ENCODE data around the gene CSF2. TPM values are rescaled to one million over a fixed set of nuclear protein-coding genes. Genes with fewer than 3 reads are reported as not detected.

The CSF2 gene
- polyA plus RNA-seq, 1 of the 3 experiments (the other 2 are of a cell fraction) = 0.97 TPM

DNA sequence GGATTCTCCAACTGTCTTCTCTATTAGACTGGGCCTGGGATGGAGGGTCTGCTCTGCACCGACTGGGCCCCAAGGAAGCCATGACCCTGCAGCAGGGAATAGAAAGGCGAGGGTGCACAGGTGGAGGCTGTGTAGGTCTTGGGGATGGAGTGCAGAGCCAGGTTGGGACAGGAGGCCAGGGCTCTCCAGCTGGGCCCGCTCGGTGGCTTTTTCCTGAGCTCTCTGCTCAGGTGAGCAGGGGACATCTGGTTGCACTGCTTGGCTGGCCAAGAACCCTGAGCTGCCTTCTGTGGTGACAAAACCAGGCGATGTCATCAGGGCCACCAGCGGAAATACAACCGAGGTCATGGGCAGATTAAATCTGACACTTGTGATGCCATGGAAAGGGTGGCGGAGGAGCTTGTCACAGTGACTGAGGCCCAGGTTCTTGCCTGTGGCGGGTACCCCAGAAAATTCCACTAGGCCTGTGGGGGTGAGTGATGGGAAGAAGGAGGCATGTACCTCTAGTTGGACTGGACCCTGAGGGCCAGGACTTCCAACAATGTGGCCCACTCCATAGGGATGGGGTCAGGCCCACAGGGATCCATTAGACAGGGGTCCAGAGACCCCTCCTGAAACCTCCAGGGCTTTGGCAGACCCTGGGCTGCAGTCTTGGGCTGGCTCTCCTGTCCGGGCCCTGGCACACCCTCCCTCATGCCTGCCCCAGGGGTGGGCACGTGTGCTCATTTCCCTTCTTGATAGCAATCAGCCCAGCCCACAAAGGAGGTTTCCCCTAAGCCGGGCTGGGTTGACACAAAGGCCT lies 17.6 kb upstream of the CSF2 start:
- Histone ChIP-seq H3K9me2 (no peaks in the 10 kb centered on the region), H3F3A (replicated peaks; ENCODE audit: insufficient read depth) (no peaks in the 10 kb centered on the region), H3K4me2 (no peak overlapping the region), H3K4me1 (ENCODE audit: control insufficient read depth in 1 of 2, insufficient read depth in 2 of 2, low read depth in 1 of 2, low read length in 1 of 2) (no peaks in the 10 kb centered on the region), H3K9me3 (no peaks in the 10 kb centered on the region), H3K27me3 (ENCODE audit: insufficient read depth) (no peaks in the 10 kb centered on the region; the same call in 1 of the 2 replicates), H3K9ac (no peak overlapping the region), H3K27ac (ENCODE audit: low read depth in 2 of 2, low read length in 1 of 2) (no peak overlapping the region), H2AFZ (ENCODE audit: low read depth) (no peak overlapping the region), H3K4me3 (ENCODE audit: low read depth in 2 of 2, low read length in 1 of 2) (no peak overlapping the region), H4K20me1 (ENCODE audit: insufficient read depth) (no peaks in the 10 kb centered on the region), H3K36me3 (replicated peaks in 1 of 2; ENCODE audit: control insufficient read depth in 1 of 2, insufficient read depth in 2 of 2, low read length in 1 of 2) (no peaks in the 10 kb centered on the region), H3K79me2 (ENCODE audit: insufficient read depth) (no peaks in the 10 kb centered on the region)
- ChIA-PET CTCF (interaction anchor here (1.1 to 4.1 kb wide), 3 partner anchors 7 to 568 kb away, joined by 3 to 22 read pairs (median 7); no protein-coding TSS in a partner anchor), POLR2A (no interaction called here)
- TF ChIP-seq, protein P1, sequence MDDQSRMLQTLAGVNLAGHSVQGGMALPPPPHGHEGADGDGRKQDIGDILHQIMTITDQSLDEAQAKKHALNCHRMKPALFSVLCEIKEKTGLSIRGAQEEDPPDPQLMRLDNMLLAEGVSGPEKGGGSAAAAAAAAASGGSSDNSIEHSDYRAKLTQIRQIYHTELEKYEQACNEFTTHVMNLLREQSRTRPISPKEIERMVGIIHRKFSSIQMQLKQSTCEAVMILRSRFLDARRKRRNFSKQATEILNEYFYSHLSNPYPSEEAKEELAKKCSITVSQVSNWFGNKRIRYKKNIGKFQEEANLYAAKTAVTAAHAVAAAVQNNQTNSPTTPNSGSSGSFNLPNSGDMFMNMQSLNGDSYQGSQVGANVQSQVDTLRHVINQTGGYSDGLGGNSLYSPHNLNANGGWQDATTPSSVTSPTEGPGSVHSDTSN (IDR thresholded peaks at IDR 0.05) = no peak
- TF ChIP-seq TCF12 (IDR thresholded peaks at IDR 0.05) (no peak), ELF1 (IDR thresholded peaks at IDR 0.05) (no peak), MEF2A (IDR thresholded peaks at IDR 0.05; ENCODE audit: borderline replicate concordance, low read depth) (no peak), NFIC (IDR thresholded peaks at IDR 0.05; ENCODE audit: borderline replicate concordance) (no peak), SMC3 (IDR thresholded peaks at IDR 0.05; ENCODE audit: low read depth, low read length) (no peak), POLR2AphosphoS5 (IDR thresholded peaks at IDR 0.05; ENCODE audit: low read depth, low read length) (no peak), MXI1 (IDR thresholded peaks at IDR 0.05; ENCODE audit: low read depth, low read length) (no peak)
- TF ChIP-seq, protein P2, sequence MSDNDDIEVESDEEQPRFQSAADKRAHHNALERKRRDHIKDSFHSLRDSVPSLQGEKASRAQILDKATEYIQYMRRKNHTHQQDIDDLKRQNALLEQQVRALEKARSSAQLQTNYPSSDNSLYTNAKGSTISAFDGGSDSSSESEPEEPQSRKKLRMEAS (IDR thresholded peaks at IDR 0.05; ENCODE audit: low read depth) = no peak
- 69% methylated on average over 12 of the region's 12 CpGs for WGBS (ENCODE audit: low lambda C conversion rate)
- DNase-seq = peak; percentile 37

DNA sequence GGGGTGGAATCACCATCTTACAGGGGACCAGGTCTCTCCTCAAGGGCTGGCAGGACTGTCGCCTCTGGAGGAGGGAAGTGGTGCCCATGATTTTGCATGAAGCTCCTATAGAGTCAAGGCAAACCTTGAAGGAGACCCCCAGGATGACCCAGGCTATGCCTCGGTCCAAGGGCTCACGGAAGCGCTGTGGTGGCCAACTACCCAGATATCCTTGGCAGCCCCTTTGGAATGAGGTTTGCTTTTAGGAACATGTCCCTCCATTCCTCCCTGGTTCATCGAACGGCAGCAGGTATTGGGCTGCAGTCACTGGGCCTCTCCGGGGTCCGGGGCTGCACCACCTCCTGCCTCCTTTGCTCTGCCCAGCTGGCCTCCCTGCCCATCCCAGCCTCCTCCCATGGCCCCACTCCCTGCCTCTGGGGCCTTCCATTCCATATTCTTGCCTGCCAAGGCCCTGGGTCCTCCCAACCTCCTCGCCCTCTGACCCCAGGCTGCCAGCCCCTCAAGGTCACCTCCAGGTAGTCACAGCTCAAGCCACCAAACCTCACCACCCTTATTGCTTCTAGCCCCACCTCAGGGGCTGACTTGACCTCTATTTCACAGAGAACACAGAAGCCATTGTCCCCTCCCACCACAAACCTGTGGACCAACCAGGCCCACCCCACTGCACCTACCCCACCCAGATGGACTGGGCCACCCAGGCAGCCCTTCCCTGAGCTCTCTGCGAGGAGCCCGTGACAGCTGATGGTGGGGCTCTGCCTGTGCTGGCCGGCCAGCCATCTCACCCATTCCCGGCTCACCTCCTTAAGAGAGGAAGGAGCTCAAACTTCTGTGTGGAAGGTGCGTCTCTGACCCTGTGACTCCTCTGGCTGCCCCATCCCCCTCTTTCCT lies 16.7 kb upstream of the CSF2 start:
- DNase-seq = peak; percentile 5
- no peaks in the 10 kb centered on the region for H3K9me3 ChIP-seq
- H3K9ac ChIP-seq = no peak overlapping the region
- no peaks in the 10 kb centered on the region for H3K9me2 ChIP-seq
- no peak overlapping the region for H3K4me3 ChIP-seq (ENCODE audit: low read depth in 2 of 2, low read length in 1 of 2)
- ChIA-PET POLR2A (no interaction called here), CTCF (interaction anchor here (0.6 to 1.6 kb wide), 5 partner anchors 9 to 679 kb away, joined by 3 to 7 read pairs (median 3); no protein-coding TSS in a partner anchor)
- H3K79me2 ChIP-seq (ENCODE audit: insufficient read depth) = no peaks in the 10 kb centered on the region
- no peaks in the 10 kb centered on the region for H3F3A ChIP-seq (replicated peaks; ENCODE audit: insufficient read depth)
- no peak overlapping the region for H3K4me2 ChIP-seq
- H3K27me3 ChIP-seq (ENCODE audit: insufficient read depth) = no peaks in the 10 kb centered on the region; the same call in 1 of the 2 replicates
- no peaks in the 10 kb centered on the region for H4K20me1 ChIP-seq (ENCODE audit: insufficient read depth)
- H3K4me1 ChIP-seq (ENCODE audit: control insufficient read depth in 1 of 2, insufficient read depth in 2 of 2, low read depth in 1 of 2, low read length in 1 of 2) = no peaks in the 10 kb centered on the region
- H3K36me3 ChIP-seq (replicated peaks in 1 of 2; ENCODE audit: control insufficient read depth in 1 of 2, insufficient read depth in 2 of 2, low read length in 1 of 2) = no peaks in the 10 kb centered on the region
- no peak overlapping the region for H3K27ac ChIP-seq (ENCODE audit: low read depth in 2 of 2, low read length in 1 of 2)
- 81% methylated on average over 8 of the region's 14 CpGs for WGBS (ENCODE audit: low lambda C conversion rate)
- no peak overlapping the region for H2AFZ ChIP-seq (ENCODE audit: low read depth)
- TF ChIP-seq NRF1 (IDR thresholded peaks at IDR 0.05; ENCODE audit: low read depth, low read length) (no peak), TEAD4 (IDR thresholded peaks at IDR 0.05; ENCODE audit: borderline replicate concordance, insufficient read depth) (no peak), TAF1 (IDR thresholded peaks at IDR 0.05; ENCODE audit: borderline replicate concordance, low read depth, low read length) (no peak), POLR2AphosphoS5 (IDR thresholded peaks at IDR 0.05; ENCODE audit: low read depth, low read length) (no peak), EZH2phosphoT487 (IDR thresholded peaks at IDR 0.05; ENCODE audit: borderline replicate concordance, low read depth) (no peak), SIN3A (IDR thresholded peaks at IDR 0.05; ENCODE audit: borderline replicate concordance, low read depth, low read length) (no peak), FOSL2 (IDR thresholded peaks at IDR 0.05; ENCODE audit: borderline replicate concordance, low read depth) (no peak), RAD21 (IDR thresholded peaks at IDR 0.05; ENCODE audit: low read length) (no peak), ELF1 (IDR thresholded peaks at IDR 0.05) (no peak), MXI1 (IDR thresholded peaks at IDR 0.05; ENCODE audit: low read depth, low read length) (no peak), FOXM1 (IDR thresholded peaks at IDR 0.05; ENCODE audit: low read depth) (no peak)
- TF ChIP-seq, protein P3, sequence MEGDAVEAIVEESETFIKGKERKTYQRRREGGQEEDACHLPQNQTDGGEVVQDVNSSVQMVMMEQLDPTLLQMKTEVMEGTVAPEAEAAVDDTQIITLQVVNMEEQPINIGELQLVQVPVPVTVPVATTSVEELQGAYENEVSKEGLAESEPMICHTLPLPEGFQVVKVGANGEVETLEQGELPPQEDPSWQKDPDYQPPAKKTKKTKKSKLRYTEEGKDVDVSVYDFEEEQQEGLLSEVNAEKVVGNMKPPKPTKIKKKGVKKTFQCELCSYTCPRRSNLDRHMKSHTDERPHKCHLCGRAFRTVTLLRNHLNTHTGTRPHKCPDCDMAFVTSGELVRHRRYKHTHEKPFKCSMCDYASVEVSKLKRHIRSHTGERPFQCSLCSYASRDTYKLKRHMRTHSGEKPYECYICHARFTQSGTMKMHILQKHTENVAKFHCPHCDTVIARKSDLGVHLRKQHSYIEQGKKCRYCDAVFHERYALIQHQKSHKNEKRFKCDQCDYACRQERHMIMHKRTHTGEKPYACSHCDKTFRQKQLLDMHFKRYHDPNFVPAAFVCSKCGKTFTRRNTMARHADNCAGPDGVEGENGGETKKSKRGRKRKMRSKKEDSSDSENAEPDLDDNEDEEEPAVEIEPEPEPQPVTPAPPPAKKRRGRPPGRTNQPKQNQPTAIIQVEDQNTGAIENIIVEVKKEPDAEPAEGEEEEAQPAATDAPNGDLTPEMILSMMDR (IDR thresholded peaks at IDR 0.05) = no peak
- TF ChIP-seq, protein P2 (IDR thresholded peaks at IDR 0.05; ENCODE audit: low read depth) = no peak
- TF ChIP-seq, protein P1 (IDR thresholded peaks at IDR 0.05) = no peak
- TF ChIP-seq, protein P4, sequence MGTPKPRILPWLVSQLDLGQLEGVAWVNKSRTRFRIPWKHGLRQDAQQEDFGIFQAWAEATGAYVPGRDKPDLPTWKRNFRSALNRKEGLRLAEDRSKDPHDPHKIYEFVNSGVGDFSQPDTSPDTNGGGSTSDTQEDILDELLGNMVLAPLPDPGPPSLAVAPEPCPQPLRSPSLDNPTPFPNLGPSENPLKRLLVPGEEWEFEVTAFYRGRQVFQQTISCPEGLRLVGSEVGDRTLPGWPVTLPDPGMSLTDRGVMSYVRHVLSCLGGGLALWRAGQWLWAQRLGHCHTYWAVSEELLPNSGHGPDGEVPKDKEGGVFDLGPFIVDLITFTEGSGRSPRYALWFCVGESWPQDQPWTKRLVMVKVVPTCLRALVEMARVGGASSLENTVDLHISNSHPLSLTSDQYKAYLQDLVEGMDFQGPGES (IDR thresholded peaks at IDR 0.05; ENCODE audit: low read depth, low read length) = no peak
